RWPE2 (cell line): ENCODE results near the gene IRF8.

Source experiments
- ATAC-seq: fragments of 200-7000 bp; cut with Tn5 transposase; 3 replicates; pipeline ENCODE4 v1.9.1; 2021; ENCODE audit warnings: low read depth
- DNase-seq: peaks from one replicate; pipeline ENCODE4 v3.0.0-alpha.2; 2020; ENCODE audit warnings: low spot score
- H3K27ac ChIP-seq: fragments of 450-650 bp; 2 replicates; pipeline ENCODE4 v1.5.1; 2017; ENCODE audit warnings: mild to moderate bottlenecking; ENCODE audit not compliant: poor library complexity, severe bottlenecking
- H3K27me3 ChIP-seq: fragments of 250-450 bp; sonication (Bioruptor Pico); 2 replicates; pipeline ENCODE4 v1.5.1; 2021; ENCODE audit warnings: mild to moderate bottlenecking, moderate library complexity; ENCODE audit not compliant: insufficient read depth, poor library complexity, severe bottlenecking
- H3K36me3 ChIP-seq: fragments of 250-450 bp; sonication (Bioruptor Pico); 2 replicates; pipeline ENCODE4 v1.5.1; 2020; ENCODE audit warnings: low read depth, mild to moderate bottlenecking, moderate library complexity
- H3K4me1 ChIP-seq: fragments of 250-450 bp; sonication (Bioruptor Pico); 2 replicates; pipeline ENCODE4 v1.5.1; 2021; ENCODE audit warnings: mild to moderate bottlenecking, moderate library complexity; ENCODE audit not compliant: insufficient read depth, poor library complexity, severe bottlenecking
- H3K4me3 ChIP-seq: fragments of 250-450 bp; sonication (Bioruptor Pico); 2 replicates; pipeline ENCODE4 v1.5.1; 2021; ENCODE audit warnings: mild to moderate bottlenecking, moderate library complexity; ENCODE audit not compliant: severe bottlenecking
- H3K9me3 ChIP-seq: fragments of 250-450 bp; sonication (Bioruptor Pico); 2 replicates; pipeline ENCODE4 v1.5.1; 2021; ENCODE audit warnings: mild to moderate bottlenecking, moderate library complexity; ENCODE audit not compliant: severe bottlenecking
- TF ChIP-seq, protein P1 (sequence below): fragments of 450-650 bp; IDR thresholded peaks from one replicate; pipeline ENCODE4 v1.5.1; 2017; ENCODE audit warnings: mild to moderate bottlenecking, moderate library complexity; ENCODE audit not compliant: poor library complexity, severe bottlenecking

IRF8 gene

GRCh38 chr16:85950136-85950918, 51.4 kb downstream of the IRF8 start:
- Histone ChIP-seq H3K36me3 (no peaks in the 10 kb centered on the region), H3K27me3 (peaks cover 31% of the 10 kb centered on the region), H3K4me1 (no peaks in the 10 kb centered on the region), H3K9me3 (no peaks in the 10 kb centered on the region), H3K27ac (no peak overlapping the region), H3K4me3 (no peak overlapping the region)
- ATAC-seq (no peak), DNase-seq (no peak)
- TF ChIP-seq, protein P1, sequence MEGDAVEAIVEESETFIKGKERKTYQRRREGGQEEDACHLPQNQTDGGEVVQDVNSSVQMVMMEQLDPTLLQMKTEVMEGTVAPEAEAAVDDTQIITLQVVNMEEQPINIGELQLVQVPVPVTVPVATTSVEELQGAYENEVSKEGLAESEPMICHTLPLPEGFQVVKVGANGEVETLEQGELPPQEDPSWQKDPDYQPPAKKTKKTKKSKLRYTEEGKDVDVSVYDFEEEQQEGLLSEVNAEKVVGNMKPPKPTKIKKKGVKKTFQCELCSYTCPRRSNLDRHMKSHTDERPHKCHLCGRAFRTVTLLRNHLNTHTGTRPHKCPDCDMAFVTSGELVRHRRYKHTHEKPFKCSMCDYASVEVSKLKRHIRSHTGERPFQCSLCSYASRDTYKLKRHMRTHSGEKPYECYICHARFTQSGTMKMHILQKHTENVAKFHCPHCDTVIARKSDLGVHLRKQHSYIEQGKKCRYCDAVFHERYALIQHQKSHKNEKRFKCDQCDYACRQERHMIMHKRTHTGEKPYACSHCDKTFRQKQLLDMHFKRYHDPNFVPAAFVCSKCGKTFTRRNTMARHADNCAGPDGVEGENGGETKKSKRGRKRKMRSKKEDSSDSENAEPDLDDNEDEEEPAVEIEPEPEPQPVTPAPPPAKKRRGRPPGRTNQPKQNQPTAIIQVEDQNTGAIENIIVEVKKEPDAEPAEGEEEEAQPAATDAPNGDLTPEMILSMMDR, result no peak

- no peaks in the 10 kb centered on the region for H3K9me3 ChIP-seq
- H3K36me3 ChIP-seq, result no peaks in the 10 kb centered on the region
- TF ChIP-seq, protein P1, result no peak
- H3K27me3 ChIP-seq, result peaks cover 14% of the 10 kb centered on the region
- DNase-seq, result no peak
- no peaks in the 10 kb centered on the region for H3K4me1 ChIP-seq
- no peak overlapping the region for H3K27ac ChIP-seq
- no peak overlapping the region for H3K4me3 ChIP-seq
- ATAC-seq, result no peak
These were observed 53.2 kb downstream of the IRF8 start for GRCh38 chr16:85952197-85952596.

GRCh38 chr16:85952811-85953210, 53.8 kb downstream of the IRF8 start:
- TF ChIP-seq, protein P1, result no peak
- H3K36me3 ChIP-seq, result no peaks in the 10 kb centered on the region
- ATAC-seq (no peak), DNase-seq (no peak)
- H3K4me1 ChIP-seq, result no peaks in the 10 kb centered on the region
- no peaks in the 10 kb centered on the region for H3K9me3 ChIP-seq
- H3K4me3 ChIP-seq, result no peak overlapping the region
- no peak overlapping the region for H3K27ac ChIP-seq
- peaks cover 11% of the 10 kb centered on the region for H3K27me3 ChIP-seq

- no peak for DNase-seq
- Histone ChIP-seq H3K27ac (no peak overlapping the region), H3K9me3 (no peaks in the 10 kb centered on the region), H3K27me3 (peaks cover 15% of the 10 kb centered on the region), H3K4me1 (no peaks in the 10 kb centered on the region), H3K4me3 (no peak overlapping the region), H3K36me3 (no peaks in the 10 kb centered on the region)
- no peak for ATAC-seq
- TF ChIP-seq, protein P1, result no peak
These were observed 56.1 kb downstream of the IRF8 start for GRCh38 chr16:85954927-85955519.

GRCh38 chr16:85955566-85955965, 56.6 kb downstream of the IRF8 start:
- no peak overlapping the region for H3K27ac ChIP-seq

More at GRCh38 chr16:85955566-85955965, 56.6 kb downstream of the IRF8 start:
- ATAC-seq, result no peak
- Histone ChIP-seq H3K4me3 (no peak overlapping the region), H3K27me3 (peaks cover 12% of the 10 kb centered on the region), H3K36me3 (no peaks in the 10 kb centered on the region), H3K9me3 (no peaks in the 10 kb centered on the region), H3K4me1 (no peaks in the 10 kb centered on the region)
- TF ChIP-seq, protein P1, result no peak
- no peak for DNase-seq
